Smooth muscle cell (in vitro differentiated cells): ENCODE measurements around the gene BMPR2. TPM values are rescaled to one million over a fixed set of nuclear protein-coding genes. Genes with fewer than 3 reads are reported as not detected.

Source experiments
- polyA plus RNA-seq: library from polyadenylated mRNA; unstranded; fragments of >200 nt; fragmentation: Nextera tagmentation; extraction: Ambion mirVana; gene quantifications from 2 replicates; pipeline ENCODE4 v1.2.1, GENCODE V29; 2016
- small RNA-seq: library from RNA; depleted of rRNA; stranded (forward); fragments of <200 nt; gene quantifications from one replicate; pipeline ENCODE3, GENCODE V24; 2014
- total RNA-seq: library from RNA; depleted of rRNA; stranded (reverse); fragments of >200 nt; gene quantifications from 2 replicates; pipeline ENCODE4 v1.2.3, GENCODE V29; 2014

The BMPR2 gene
- total and polyA plus RNA-seq, 2 experiments from 2014 or later: 21.5 to 70.9 TPM

Small RNAs within 50 kb of the gene (small RNA-seq; reads per million reads assigned to genes)
- gene MTND4LP17 (not detected), gene RN7SL753P (not detected)

Other genes with a start within 250 kb of the BMPR2 start
- 130 and 179 TPM in 2 replicates for gene SUMO1, start 137.7 kb upstream of the BMPR2 start, total RNA-seq
- 156 and 159 TPM in 2 replicates for gene SUMO1, start 137.7 kb upstream of the BMPR2 start, polyA plus RNA-seq
- gene NOP58, start 110.6 kb upstream of the BMPR2 start, total RNA-seq: 47.4 and 51.4 TPM in 2 replicates
- 40.8 and 41.4 TPM in 2 replicates for gene NOP58, start 110.6 kb upstream of the BMPR2 start, polyA plus RNA-seq